NCI-H146 treated with DMSO at 0.1 percent for 48 hours (cell line): Measurements from ENCODE around the gene FOXP4.

Experiments used
- DNase-seq: peaks from one replicate; lab custom pipeline; 2025; ENCODE audit not compliant: unreplicated experiment; lab: John Stamatoyannopoulos, UW

FOXP4 gene

GRCh38 chr6:41519745-41520699 lies 26.2 kb upstream of the FOXP4 start:
- DNase-seq: no peak

GRCh38 chr6:41522780-41523548 lies 23.2 kb upstream of the FOXP4 start:
- DNase-seq: no peak

GRCh38 chr6:41523915-41524633 lies 22.1 kb upstream of the FOXP4 start:
- DNase-seq: peak; percentile 42

DNA sequence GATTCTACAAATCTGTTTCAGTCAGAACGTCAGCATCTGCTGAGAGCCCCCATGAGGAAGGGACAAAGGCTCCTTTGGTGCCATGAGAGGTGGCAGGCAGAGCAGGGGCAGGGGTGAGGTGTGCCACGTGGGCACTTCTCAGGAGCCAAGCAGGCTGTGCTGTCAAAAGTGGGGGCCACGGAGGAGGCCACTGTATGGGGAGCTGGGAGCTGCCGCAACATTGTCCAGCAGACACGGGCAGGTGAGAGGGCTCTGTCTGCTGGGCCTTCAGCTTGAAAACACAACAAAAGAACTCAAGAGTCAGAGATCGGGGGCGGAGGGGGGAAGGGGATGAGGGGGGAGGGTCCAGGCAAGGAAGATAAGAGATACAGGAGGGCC lies 21.6 kb upstream of the FOXP4 start:
- no peak for DNase-seq

DNA sequence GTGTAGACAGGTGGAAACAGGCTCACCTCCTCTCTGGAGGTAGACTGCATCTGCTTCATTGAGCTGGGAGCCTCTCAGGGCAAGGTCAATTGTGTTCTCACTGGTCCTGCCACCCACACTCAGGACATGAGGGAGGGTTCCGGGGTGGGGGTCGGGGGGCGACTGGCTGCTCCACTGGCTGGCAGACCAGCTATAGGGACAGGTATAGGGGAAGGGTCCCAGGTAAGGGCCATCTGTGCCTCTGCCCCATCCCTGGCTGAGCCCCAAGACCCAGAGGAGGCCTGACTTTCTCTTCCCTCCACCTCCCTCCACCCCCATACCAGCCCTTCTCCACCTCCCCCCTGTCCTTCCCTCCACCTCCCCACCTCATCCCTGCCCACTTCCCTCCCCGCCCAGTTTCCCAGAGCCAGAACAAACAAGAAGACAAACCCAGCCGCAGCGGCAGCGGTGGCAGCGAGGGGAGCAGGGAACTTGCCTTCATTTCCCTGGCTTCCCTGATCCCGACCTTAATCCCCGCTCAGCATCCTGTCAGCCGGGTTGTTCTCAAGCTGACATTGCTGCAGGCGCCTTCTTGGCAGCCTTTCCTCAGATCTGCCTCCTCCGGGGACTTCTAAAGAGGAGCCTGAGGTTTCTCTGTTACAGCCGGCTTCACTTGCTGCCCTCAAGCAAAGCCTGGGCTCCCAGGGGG lies 18.3 kb upstream of the FOXP4 start:
- DNase-seq: no peak

DNA sequence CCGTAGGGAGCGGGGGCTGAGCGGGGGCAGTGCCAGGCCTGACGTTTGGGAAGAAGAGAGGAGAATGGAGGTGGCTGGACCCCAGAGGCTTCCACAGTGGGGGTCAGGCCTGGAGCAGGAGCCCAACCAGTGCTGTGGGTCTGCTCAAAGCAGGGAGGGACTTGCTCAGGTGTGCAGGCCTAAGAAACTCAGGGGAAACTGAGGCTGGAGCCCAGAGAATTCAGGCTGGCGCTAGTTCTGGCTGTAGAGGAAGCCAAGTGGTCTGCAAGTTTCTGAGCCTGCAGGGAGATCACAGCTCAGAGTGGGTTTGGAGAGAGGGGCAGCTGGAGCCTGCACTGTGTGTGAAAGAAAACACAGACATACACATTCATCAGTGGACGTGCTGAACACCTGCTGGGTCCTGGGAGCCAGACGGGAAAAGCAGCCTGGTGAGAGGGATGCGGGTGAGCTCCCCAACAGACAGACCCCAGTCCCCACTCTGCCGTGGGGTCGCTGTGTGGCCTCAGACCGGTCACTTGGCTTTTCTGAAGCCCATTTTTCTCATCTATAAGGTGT lies 17.7 kb upstream of the FOXP4 start:
- no peak for DNase-seq

GRCh38 chr6:41529049-41529448 lies 17.1 kb upstream of the FOXP4 start:
- DNase-seq: no peak

DNA sequence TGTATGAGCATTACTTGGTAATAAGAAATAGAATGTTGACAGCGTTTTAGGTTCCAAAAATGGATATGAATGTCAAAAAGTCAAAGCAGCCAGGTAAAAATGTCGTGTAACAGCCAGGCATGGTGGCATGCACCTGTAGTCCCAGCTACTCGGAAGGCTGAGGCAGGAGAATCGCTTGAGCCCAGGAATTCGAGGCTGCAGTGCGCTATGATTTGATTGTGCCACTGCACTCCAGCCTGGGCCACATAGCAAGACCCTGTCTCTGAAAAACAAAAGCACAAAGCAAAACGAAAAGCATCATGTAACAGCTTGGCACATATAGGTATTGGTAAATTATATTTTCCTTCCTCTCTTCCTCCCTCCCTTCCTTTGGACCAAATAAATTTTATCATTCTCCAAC lies 16.2 kb upstream of the FOXP4 start:
- no peak for DNase-seq

- DNase-seq: no peak
Measured at GRCh38 chr6:41530476-41530875, 15.7 kb upstream of the FOXP4 start.

- DNase-seq: no peak
Measured at GRCh38 chr6:41531016-41531415, 15.2 kb upstream of the FOXP4 start.

DNA sequence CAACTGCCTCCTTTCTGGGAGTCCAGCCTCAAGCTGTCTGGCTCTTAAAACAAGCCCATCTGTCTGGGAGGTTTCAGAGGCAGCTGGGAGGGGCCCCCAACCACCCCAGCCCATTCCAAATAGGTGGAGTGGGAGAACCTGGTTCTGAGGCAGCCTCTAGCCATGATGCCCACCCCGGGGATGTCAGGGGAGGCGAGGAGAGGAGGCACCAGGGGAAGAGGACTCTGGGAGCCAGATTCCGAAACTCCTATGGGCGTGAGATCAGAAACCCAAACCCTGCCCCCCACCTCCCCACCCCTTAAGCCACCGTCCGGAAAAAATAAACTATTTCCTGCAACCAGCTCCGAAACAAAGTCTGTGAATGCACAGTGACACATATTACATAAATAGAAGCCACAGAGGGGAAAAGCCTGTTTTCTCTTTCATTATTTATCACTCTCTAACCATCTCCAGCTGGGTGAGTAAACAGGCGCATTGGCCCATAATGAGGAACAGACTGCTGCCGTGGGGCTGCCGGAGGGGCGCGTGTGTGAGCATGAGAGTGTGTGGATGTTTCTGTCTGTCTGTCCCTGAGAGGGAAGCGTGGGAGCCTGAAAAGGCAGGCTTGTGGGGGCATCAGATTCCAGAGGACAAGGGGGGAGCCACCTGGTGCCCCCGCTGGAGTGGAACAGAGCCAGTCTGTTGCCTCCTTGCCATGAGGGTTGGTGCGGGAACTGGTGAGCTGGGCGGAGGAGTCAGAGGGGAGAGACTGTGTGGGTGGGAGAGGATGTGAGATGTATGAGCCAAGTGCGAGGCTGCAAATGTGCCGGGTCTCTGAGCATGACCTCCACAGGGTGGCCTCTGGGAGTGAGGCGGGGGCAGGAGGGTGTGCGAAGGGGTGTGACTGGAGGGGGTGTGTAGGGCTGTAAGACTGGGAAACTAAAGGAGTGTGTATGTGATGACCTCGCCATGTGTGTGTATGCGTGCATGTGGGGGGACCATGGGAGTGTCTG lies 14.3 kb upstream of the FOXP4 start:
- peak; percentile 59 for DNase-seq

DNA sequence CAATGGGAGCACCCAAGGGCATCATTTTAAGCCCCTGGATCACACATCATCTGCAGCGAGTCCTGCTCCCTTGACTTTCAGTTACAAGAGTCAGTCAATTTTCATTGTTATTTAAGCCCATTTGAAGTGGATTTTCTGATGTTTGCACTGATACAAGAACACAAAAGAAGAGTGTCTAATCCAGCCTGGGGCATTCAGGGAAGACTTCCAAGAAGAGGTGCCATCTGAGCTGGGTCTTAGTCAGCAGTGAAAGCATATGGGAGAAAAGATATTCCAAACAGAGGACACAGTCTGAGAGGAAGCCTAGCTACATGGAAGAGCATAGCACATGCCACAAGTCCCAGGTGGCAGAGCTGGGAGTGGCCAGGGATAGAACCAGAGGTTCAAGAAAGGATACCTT lies 10.4 kb upstream of the FOXP4 start:
- DNase-seq: no peak

GRCh38 chr6:41536795-41537758 lies 9.1 kb upstream of the FOXP4 start:
- peak; percentile 91 for DNase-seq

GRCh38 chr6:41538556-41539182 lies 7.5 kb upstream of the FOXP4 start:
- DNase-seq: no peak

DNA sequence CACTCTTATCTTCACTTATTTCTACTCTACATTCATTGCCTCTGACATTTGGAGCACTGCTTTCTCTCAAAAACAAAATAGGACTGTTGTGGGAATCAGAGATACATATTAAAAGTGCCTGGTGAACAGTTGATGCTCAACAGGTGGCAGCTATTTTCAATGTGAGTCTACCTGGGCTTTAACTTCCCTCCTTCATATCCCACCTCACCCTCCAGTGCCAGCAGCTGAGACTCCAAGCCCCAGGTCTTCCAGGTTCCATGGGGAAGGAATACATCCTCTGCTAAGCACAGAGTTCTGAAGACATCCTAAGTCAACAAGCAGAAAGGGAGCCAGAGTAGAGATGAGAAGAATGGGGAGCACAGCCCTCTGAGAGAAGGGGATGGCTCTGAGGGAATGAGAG lies 7.0 kb upstream of the FOXP4 start:
- DNase-seq: no peak

DNA sequence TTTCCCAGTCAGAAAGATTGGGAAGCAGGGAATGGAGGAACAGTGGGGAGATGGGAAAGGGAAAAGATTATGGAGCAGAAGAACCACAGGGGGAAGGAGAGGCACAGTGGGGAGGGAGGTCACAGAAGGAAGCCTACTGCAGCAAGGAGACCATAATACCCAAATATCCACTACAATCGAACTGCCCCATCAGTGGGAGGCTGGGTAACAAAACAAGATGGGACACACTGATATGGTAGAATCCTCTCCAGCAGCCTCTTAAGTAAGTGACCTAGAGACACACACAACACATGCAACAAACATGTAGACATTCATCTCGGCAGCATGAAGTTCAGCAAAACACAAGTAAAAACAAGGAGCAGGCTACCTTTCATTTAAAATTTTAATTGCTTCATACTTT lies 4.8 kb upstream of the FOXP4 start:
- no peak for DNase-seq

GRCh38 chr6:41543087-41543486 lies 3.1 kb upstream of the FOXP4 start:
- DNase-seq: no peak

GRCh38 chr6:41545247-41545702 lies 906 bp upstream of the FOXP4 start:
- DNase-seq: peak; percentile 49
